HFFc6 (cell line): ENCODE results near the gene ACSL3. TPM values are rescaled to one million over a fixed set of nuclear protein-coding genes. Genes with fewer than 3 reads are reported as not detected.

Experiments used
- DNase-seq: peaks from one replicate; pipeline ENCODE4 v3.0.0-alpha.2; 2018
- H3K27ac Mint-ChIP-seq: 2 replicates; pipeline ENCODE4 v1.8.0; 2020; ENCODE audit warnings: mild to moderate bottlenecking, mixed read lengths
- H3K27me3 Mint-ChIP-seq: 2 replicates; pipeline ENCODE4 v1.8.0; 2021; ENCODE audit warnings: mild to moderate bottlenecking, moderate library complexity, mixed read lengths; ENCODE audit not compliant: insufficient read depth
- H3K36me3 Mint-ChIP-seq: 2 replicates; pipeline ENCODE4 v1.8.0; 2021; ENCODE audit warnings: low read depth, mixed read lengths
- H3K4me1 Mint-ChIP-seq: 2 replicates; pipeline ENCODE4 v1.8.0; 2020; ENCODE audit warnings: low read depth, mixed read lengths
- H3K4me3 Mint-ChIP-seq: 2 replicates; pipeline ENCODE4 v1.8.0; 2020; ENCODE audit warnings: mild to moderate bottlenecking, moderate library complexity, mixed read lengths
- H3K9me3 Mint-ChIP-seq: 2 replicates; pipeline ENCODE4 v1.8.0; 2020; ENCODE audit warnings: mild to moderate bottlenecking, mixed read lengths
- long read RNA-seq: library from polyadenylated mRNA; unstranded; transcript quantifications from one replicate; pipeline ENCODE4 v2.0.0, GENCODE V29; 2019
- total RNA-seq, 6 experiments: library from RNA; stranded (reverse); fragmentation: NEBNext Ultra II Directional; extraction: Animal tissue kit (Norgen Biotek cat#: 25700); gene quantifications; 2 replicates in 1 of 6; 3 replicates in 5 of 6; pipeline ENCODE4 v1.2.3, GENCODE V29; 2021
- TF ChIP-seq, protein P1 (sequence below): fragments of 200-600 bp; sonication (generic); IDR thresholded peaks from 2 replicates; pipeline ENCODE4 v1.5.0; 2021; ENCODE audit warnings: antibody characterized with exemption, mild to moderate bottlenecking

ACSL3 gene
- total RNA-seq: 100 to 1,000 TPM in 1 of 6 experiments, 10 to 100 TPM in 5; 64.5 to 119 (median 87.8) TPM
- long read RNA-seq, full-length matches to known transcripts: 54 of 78 reads
- long read RNA-seq, partial matches to known transcripts: 16 of 78 reads
- long read RNA-seq, other reads (novel, unspliced or antisense): 8 of 78 reads

DNA sequence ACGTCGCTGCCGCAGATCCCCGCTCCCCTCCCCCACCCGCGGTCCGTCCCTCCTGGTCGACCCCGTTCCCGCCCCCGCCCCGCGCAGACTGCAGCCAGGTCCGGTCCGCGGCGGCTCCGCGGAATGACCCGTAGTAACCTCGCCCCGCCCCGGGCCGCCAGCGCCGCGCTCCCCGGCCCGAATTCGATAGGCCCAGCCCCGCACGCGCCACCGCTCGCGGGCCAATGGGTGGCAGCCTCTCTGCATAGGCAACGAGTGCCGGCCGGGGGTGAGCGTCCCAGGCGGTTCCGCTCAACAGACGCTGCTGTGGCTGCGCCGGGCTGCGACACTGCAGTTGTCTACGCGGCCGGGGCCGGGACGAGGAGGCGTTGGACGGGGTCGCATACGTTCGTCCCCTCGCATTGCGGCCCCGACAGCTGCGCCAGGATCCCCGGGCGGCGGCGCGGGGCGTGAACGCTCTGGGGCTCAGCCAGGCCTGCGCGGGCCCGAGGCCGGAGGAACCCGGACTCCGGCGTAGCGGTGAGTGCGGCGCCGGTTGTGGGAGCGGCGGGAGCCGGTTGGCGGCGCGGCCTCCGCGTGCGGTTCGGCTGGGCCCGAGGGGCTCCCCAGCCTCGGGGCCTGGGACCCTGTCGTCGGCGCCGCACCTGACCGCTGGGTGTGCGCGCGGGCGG, at the start of gene ACSL3:
ACSL3 (plus strand) TSS at position 297 of the 671 bp plus-strand sequence. CDS start 47,737 bp downstream, outside the sequence.
- Mint-ChIP-seq H3K9me3 (no peaks in the 10 kb centered on the region), H3K27ac (peak within 1 kb of the TSS; percentile 73), H3K4me1 (peaks cover 10% of the 10 kb centered on the region), H3K4me3 (peak within 1 kb of the TSS; percentile 75; the same call in 1 of the 2 replicates), H3K36me3 (no peaks in the 10 kb centered on the region), H3K27me3 (no peaks in the 10 kb centered on the region)
- TF ChIP-seq, protein P1, sequence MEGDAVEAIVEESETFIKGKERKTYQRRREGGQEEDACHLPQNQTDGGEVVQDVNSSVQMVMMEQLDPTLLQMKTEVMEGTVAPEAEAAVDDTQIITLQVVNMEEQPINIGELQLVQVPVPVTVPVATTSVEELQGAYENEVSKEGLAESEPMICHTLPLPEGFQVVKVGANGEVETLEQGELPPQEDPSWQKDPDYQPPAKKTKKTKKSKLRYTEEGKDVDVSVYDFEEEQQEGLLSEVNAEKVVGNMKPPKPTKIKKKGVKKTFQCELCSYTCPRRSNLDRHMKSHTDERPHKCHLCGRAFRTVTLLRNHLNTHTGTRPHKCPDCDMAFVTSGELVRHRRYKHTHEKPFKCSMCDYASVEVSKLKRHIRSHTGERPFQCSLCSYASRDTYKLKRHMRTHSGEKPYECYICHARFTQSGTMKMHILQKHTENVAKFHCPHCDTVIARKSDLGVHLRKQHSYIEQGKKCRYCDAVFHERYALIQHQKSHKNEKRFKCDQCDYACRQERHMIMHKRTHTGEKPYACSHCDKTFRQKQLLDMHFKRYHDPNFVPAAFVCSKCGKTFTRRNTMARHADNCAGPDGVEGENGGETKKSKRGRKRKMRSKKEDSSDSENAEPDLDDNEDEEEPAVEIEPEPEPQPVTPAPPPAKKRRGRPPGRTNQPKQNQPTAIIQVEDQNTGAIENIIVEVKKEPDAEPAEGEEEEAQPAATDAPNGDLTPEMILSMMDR: peak; percentile 45; the same call in 1 of the 2 replicates
- peak; percentile 90 for DNase-seq

GRCh38 chr2:222811828-222812227, 49.0 kb upstream of the ACSL3 start:
- H3K36me3 Mint-ChIP-seq: no peaks in the 10 kb centered on the region
- H3K27me3 Mint-ChIP-seq: peaks cover 5% of the 10 kb centered on the region; the same call in 1 of the 2 replicates
- peaks cover 6% of the 10 kb centered on the region; the same call in 1 of the 2 replicates for H3K4me1 Mint-ChIP-seq
- DNase-seq: no peak
- H3K9me3 Mint-ChIP-seq: no peaks in the 10 kb centered on the region
- TF ChIP-seq, protein P1: no peak
- H3K27ac Mint-ChIP-seq: no peak overlapping the region
- H3K4me3 Mint-ChIP-seq: no peak overlapping the region

DNA sequence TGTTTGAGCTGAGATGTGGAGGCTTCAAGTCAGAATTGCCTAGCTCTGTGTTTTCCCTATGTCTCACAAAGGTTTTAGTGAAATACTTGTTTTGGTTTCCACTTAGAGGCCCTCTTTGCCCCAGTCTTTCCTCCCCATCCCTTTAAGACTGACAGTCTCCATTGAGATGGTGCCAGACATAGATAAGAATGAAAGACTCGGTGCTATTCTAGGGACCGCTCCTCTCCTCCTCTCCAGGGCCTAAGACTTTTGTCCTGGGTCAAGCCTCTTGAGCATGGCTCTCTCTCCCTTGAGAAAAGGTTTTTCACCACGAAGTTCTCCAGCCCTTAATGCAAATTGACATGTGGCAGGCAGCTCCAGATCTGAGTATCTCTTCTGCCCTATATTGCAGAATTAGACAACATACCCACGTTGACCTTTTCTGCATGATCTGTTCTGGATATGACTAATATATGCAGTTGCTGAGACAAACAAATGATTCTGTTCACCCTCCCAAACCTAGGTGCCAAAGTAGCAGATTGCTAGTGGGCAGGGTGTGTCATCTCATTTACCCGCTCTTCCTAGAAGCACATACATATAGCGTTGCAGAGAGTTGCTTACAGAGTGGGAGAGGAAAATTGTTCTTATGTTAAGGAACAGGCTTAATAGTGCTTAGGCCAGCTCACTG, 47.5 kb upstream of the ACSL3 start:
- TF ChIP-seq, protein P1: no peak
- Mint-ChIP-seq H3K27me3 (peaks cover 5% of the 10 kb centered on the region; the same call in 1 of the 2 replicates), H3K36me3 (no peaks in the 10 kb centered on the region), H3K9me3 (no peaks in the 10 kb centered on the region), H3K4me1 (peaks cover 6% of the 10 kb centered on the region; the same call in 1 of the 2 replicates), H3K4me3 (no peak overlapping the region), H3K27ac (no peak overlapping the region)
- no peak for DNase-seq

DNA sequence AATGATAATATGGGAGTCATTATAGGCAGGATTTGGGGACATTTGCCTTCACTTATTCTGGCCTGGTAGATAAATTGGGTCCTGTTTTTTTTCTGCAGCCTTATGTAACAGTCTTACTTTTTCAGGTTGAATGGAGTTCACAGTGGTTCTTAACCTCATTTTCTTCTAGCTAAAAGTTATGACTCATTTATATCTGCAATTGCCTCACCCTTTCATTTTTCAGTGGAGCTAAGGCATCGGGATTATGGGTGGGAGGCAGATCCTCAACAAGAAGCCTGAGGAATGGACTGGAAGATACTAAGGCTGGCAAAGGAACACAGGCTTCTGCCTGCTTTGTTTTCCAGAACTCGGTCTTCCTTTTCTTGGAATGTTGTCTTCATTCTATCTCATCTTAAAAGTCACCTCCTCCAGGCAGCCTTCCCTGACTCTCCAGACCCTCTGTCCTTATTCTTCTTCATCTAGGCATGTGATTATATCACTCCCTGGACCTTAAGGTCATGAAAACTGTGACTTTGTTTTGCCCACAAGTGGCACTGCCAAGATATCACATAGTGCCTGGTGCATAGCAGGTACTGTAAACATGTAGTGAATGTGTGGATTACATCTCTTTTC, 41.0 kb upstream of the ACSL3 start:
- TF ChIP-seq, protein P1: no peak
- Mint-ChIP-seq H3K9me3 (no peaks in the 10 kb centered on the region), H3K4me3 (no peak overlapping the region), H3K27ac (no peak overlapping the region), H3K27me3 (peaks cover 2% of the 10 kb centered on the region; the same call in 1 of the 2 replicates), H3K36me3 (no peaks in the 10 kb centered on the region), H3K4me1 (peaks cover 10% of the 10 kb centered on the region)
- peak; percentile 26 for DNase-seq

- H3K27me3 Mint-ChIP-seq: peaks cover 6% of the 10 kb centered on the region
- H3K4me1 Mint-ChIP-seq: peaks cover 10% of the 10 kb centered on the region
- H3K4me3 Mint-ChIP-seq: no peak overlapping the region
- DNase-seq: no peak
- no peak overlapping the region for H3K27ac Mint-ChIP-seq
- H3K9me3 Mint-ChIP-seq: no peaks in the 10 kb centered on the region
- TF ChIP-seq, protein P1: no peak
- H3K36me3 Mint-ChIP-seq: no peaks in the 10 kb centered on the region
These were observed 37.5 kb upstream of the ACSL3 start for GRCh38 chr2:222823183-222823930.
